ENCODE data around the gene FAM174C. TPM values are rescaled to one million over a fixed set of nuclear protein-coding genes. Genes with fewer than 3 reads are reported as not detected.
A peak's percentile ranks its signal among the peaks of the same experiment; 100 is the strongest.

The FAM174C gene
- total RNA-seq, 1 experiment from 2014 or later = 59.4 TPM

DNA sequence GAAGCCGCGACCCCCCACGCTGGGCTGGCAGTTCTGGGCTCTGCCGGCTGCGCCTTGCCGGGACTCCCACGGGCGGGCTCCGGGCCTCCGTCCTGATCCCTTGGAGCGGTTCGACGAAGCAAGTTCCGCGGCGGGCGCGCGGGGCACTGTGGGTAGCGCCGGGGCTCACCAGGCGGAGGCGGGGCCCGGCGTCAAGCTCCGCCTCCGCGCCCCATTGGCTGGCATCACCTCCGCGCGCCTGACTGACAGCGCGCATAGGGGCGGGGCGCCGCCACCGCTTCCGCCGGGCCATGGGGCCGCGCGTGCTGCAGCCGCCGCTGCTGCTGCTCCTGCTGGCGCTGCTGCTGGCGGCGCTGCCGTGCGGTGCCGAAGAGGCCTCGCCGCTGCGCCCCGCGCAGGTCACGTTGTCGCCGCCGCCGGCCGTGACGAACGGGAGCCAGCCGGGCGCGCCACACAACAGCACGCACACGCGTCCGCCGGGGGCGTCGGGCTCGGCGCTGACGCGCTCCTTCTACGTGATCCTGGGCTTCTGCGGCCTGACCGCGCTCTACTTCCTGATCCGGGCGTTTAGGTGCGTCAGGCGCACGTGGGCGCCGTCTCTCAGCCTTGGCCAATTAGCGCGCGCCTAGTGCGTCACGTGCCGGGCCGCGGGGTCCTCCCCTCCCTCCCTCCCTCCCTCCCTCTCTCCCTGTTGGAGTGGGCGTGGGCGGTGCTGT, at the start of gene FAM174C (continued):
- TF ChIP-seq ZNF416 (CRISPR knock-in tag; IDR thresholded peaks at IDR 0.05) = peak; percentile 93
- peak; percentile 72; the same call in 1 of the 2 replicates for TF ChIP-seq ZNF671 (CRISPR knock-in tag; IDR thresholded peaks at IDR 0.05)
- no peak for TF ChIP-seq ZNF317 (CRISPR knock-in tag; IDR thresholded peaks at IDR 0.05; ENCODE audit: borderline replicate concordance, low read depth)
- TF ChIP-seq SMAD4 (CRISPR knock-in tag; IDR thresholded peaks at IDR 0.05) = no peak
- TF ChIP-seq, protein P1, sequence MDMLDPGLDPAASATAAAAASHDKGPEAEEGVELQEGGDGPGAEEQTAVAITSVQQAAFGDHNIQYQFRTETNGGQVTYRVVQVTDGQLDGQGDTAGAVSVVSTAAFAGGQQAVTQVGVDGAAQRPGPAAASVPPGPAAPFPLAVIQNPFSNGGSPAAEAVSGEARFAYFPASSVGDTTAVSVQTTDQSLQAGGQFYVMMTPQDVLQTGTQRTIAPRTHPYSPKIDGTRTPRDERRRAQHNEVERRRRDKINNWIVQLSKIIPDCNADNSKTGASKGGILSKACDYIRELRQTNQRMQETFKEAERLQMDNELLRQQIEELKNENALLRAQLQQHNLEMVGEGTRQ (CRISPR knock-in tag; IDR thresholded peaks at IDR 0.05) = peak; percentile 100
- TF ChIP-seq TEAD1 (CRISPR knock-in tag; IDR thresholded peaks at IDR 0.05) = peak; percentile 50; the same call in 1 of the 2 replicates
- TF ChIP-seq, protein P2, sequence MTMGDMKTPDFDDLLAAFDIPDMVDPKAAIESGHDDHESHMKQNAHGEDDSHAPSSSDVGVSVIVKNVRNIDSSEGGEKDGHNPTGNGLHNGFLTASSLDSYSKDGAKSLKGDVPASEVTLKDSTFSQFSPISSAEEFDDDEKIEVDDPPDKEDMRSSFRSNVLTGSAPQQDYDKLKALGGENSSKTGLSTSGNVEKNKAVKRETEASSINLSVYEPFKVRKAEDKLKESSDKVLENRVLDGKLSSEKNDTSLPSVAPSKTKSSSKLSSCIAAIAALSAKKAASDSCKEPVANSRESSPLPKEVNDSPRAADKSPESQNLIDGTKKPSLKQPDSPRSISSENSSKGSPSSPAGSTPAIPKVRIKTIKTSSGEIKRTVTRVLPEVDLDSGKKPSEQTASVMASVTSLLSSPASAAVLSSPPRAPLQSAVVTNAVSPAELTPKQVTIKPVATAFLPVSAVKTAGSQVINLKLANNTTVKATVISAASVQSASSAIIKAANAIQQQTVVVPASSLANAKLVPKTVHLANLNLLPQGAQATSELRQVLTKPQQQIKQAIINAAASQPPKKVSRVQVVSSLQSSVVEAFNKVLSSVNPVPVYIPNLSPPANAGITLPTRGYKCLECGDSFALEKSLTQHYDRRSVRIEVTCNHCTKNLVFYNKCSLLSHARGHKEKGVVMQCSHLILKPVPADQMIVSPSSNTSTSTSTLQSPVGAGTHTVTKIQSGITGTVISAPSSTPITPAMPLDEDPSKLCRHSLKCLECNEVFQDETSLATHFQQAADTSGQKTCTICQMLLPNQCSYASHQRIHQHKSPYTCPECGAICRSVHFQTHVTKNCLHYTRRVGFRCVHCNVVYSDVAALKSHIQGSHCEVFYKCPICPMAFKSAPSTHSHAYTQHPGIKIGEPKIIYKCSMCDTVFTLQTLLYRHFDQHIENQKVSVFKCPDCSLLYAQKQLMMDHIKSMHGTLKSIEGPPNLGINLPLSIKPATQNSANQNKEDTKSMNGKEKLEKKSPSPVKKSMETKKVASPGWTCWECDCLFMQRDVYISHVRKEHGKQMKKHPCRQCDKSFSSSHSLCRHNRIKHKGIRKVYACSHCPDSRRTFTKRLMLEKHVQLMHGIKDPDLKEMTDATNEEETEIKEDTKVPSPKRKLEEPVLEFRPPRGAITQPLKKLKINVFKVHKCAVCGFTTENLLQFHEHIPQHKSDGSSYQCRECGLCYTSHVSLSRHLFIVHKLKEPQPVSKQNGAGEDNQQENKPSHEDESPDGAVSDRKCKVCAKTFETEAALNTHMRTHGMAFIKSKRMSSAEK (CRISPR knock-in tag; IDR thresholded peaks at IDR 0.05; ENCODE audit: borderline replicate concordance) = no peak
- no peak; the same call in 1 of the 2 replicates for TF ChIP-seq ZNF219 (CRISPR knock-in tag; IDR thresholded peaks at IDR 0.05; ENCODE audit: borderline replicate concordance)
- TF ChIP-seq ZNF263 (CRISPR knock-in tag; IDR thresholded peaks at IDR 0.05; ENCODE audit: low read depth) = no peak
- TF ChIP-seq NR3C1 (CRISPR knock-in tag; conservative IDR thresholded peaks at IDR 0.05; ENCODE audit: low read depth) = no peak; the same call in 1 of the 2 replicates
- TF ChIP-seq, protein P3, sequence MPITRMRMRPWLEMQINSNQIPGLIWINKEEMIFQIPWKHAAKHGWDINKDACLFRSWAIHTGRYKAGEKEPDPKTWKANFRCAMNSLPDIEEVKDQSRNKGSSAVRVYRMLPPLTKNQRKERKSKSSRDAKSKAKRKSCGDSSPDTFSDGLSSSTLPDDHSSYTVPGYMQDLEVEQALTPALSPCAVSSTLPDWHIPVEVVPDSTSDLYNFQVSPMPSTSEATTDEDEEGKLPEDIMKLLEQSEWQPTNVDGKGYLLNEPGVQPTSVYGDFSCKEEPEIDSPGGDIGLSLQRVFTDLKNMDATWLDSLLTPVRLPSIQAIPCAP (CRISPR knock-in tag; IDR thresholded peaks at IDR 0.05) = no peak
- peak; percentile 75; the same call in 1 of the 2 replicates for TF ChIP-seq JUN (CRISPR knock-in tag; IDR thresholded peaks at IDR 0.05)
- peak; percentile 94; the same call in 1 of the 2 replicates for TF ChIP-seq ZNF138 (CRISPR knock-in tag; conservative IDR thresholded peaks at IDR 0.05)
- TF ChIP-seq, protein P4, sequence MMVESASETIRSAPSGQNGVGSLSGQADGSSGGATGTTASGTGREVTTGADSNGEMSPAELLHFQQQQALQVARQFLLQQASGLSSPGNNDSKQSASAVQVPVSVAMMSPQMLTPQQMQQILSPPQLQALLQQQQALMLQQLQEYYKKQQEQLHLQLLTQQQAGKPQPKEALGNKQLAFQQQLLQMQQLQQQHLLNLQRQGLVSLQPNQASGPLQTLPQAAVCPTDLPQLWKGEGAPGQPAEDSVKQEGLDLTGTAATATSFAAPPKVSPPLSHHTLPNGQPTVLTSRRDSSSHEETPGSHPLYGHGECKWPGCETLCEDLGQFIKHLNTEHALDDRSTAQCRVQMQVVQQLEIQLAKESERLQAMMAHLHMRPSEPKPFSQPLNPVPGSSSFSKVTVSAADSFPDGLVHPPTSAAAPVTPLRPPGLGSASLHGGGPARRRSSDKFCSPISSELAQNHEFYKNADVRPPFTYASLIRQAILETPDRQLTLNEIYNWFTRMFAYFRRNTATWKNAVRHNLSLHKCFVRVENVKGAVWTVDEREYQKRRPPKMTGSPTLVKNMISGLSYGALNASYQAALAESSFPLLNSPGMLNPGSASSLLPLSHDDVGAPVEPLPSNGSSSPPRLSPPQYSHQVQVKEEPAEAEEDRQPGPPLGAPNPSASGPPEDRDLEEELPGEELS (CRISPR knock-in tag; IDR thresholded peaks at IDR 0.05) = peak; percentile 84; the same call in 1 of the 2 replicates
- peak; percentile 85; the same call in 1 of the 2 replicates for TF ChIP-seq RELA (CRISPR knock-in tag; IDR thresholded peaks at IDR 0.05; ENCODE audit: borderline replicate concordance)
- no peak for TF ChIP-seq GRHL2 (CRISPR knock-in tag; IDR thresholded peaks at IDR 0.05; ENCODE audit: insufficient replicate concordance, severe bottlenecking)
- TF ChIP-seq, protein P5, sequence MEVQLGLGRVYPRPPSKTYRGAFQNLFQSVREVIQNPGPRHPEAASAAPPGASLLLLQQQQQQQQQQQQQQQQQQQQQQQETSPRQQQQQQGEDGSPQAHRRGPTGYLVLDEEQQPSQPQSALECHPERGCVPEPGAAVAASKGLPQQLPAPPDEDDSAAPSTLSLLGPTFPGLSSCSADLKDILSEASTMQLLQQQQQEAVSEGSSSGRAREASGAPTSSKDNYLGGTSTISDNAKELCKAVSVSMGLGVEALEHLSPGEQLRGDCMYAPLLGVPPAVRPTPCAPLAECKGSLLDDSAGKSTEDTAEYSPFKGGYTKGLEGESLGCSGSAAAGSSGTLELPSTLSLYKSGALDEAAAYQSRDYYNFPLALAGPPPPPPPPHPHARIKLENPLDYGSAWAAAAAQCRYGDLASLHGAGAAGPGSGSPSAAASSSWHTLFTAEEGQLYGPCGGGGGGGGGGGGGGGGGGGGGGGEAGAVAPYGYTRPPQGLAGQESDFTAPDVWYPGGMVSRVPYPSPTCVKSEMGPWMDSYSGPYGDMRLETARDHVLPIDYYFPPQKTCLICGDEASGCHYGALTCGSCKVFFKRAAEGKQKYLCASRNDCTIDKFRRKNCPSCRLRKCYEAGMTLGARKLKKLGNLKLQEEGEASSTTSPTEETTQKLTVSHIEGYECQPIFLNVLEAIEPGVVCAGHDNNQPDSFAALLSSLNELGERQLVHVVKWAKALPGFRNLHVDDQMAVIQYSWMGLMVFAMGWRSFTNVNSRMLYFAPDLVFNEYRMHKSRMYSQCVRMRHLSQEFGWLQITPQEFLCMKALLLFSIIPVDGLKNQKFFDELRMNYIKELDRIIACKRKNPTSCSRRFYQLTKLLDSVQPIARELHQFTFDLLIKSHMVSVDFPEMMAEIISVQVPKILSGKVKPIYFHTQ (CRISPR knock-in tag; IDR thresholded peaks at IDR 0.05) = no peak
- TF ChIP-seq, protein P6, sequence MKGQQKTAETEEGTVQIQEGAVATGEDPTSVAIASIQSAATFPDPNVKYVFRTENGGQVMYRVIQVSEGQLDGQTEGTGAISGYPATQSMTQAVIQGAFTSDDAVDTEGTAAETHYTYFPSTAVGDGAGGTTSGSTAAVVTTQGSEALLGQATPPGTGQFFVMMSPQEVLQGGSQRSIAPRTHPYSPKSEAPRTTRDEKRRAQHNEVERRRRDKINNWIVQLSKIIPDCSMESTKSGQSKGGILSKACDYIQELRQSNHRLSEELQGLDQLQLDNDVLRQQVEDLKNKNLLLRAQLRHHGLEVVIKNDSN (CRISPR knock-in tag; IDR thresholded peaks at IDR 0.05) = peak; percentile 100
- TF ChIP-seq, protein P7, sequence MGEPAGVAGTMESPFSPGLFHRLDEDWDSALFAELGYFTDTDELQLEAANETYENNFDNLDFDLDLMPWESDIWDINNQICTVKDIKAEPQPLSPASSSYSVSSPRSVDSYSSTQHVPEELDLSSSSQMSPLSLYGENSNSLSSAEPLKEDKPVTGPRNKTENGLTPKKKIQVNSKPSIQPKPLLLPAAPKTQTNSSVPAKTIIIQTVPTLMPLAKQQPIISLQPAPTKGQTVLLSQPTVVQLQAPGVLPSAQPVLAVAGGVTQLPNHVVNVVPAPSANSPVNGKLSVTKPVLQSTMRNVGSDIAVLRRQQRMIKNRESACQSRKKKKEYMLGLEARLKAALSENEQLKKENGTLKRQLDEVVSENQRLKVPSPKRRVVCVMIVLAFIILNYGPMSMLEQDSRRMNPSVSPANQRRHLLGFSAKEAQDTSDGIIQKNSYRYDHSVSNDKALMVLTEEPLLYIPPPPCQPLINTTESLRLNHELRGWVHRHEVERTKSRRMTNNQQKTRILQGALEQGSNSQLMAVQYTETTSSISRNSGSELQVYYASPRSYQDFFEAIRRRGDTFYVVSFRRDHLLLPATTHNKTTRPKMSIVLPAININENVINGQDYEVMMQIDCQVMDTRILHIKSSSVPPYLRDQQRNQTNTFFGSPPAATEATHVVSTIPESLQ (CRISPR knock-in tag; IDR thresholded peaks at IDR 0.05) = no peak
- no peak for TF ChIP-seq HMGA2 (CRISPR knock-in tag; IDR thresholded peaks at IDR 0.05)
- peak; percentile 27; the same call in 1 of the 2 replicates for TF ChIP-seq ESRRA (CRISPR knock-in tag; IDR thresholded peaks at IDR 0.05; ENCODE audit: borderline replicate concordance)

Measured in WTC11 (cell line).